Left lung (tissue), 10 donors: ENCODE results near the gene PHLPP1. TPM values are rescaled to one million over a fixed set of nuclear protein-coding genes. Genes with fewer than 3 reads are reported as not detected.

Source experiments
- ATAC-seq: fragments of 200-7000 bp; cut with Tn5 transposase; one replicate; pipeline ENCODE4 v1.9.1; 2020; ENCODE audit warnings: moderate library complexity
- DNase-seq, 4 donors: peaks; one replicate each; pipeline ENCODE4 v3.0.0-alpha.2; 2013 to 2020
- H3K27ac ChIP-seq, 2 donors: fragments of 200-600 bp; sonication (generic) in 1 of 2; one replicate each; pipeline versions ENCODE4 v1.5.0 to v1.8.0; 2020 to 2021
- H3K27me3 ChIP-seq, 2 donors: fragments of 200-600 bp; sonication (generic) in 1 of 2; one replicate each; pipeline versions ENCODE4 v1.5.0 to v1.8.0; 2020 to 2021
- H3K36me3 ChIP-seq, 2 donors: fragments of 200-600 bp; sonication (generic) in 1 of 2; one replicate each; pipeline versions ENCODE4 v1.5.0 to v1.8.0; 2020 to 2021
- H3K4me1 ChIP-seq, 2 donors: fragments of 200-600 bp; one replicate each; pipeline ENCODE4 v1.8.0; 2021
- H3K4me3 ChIP-seq, 2 donors: fragments of 200-600 bp; sonication (generic) in 1 of 2; one replicate each; pipeline versions ENCODE4 v1.5.0 to v1.8.0; 2020 to 2021; ENCODE audit warnings: mild to moderate bottlenecking in 1 of 2
- H3K9me3 ChIP-seq, 2 donors: fragments of 200-600 bp; sonication (generic) in 1 of 2; one replicate each; pipeline versions ENCODE4 v1.5.0 to v1.8.0; 2020 to 2021
- intact Hi-C, 2 donors: fragments of 100-400 bp; cut with DNase I; formaldehyde crosslinking; loops; one replicate each; pipeline versions ENCODE4 v1.11.2 to v1.14.2; 2022
- polyA plus RNA-seq, 6 donors: library from polyadenylated mRNA; unstranded; fragments of 120-200 nt; gene quantifications; one replicate each; pipeline ENCODE4 v1.2.1, GENCODE V29; 2013; ENCODE audit not compliant: insufficient read length in 6 of 6
- total RNA-seq, 2 donors: library from RNA; stranded (reverse); fragmentation: NEBNext Ultra II Directional; extraction: Animal tissue kit (Norgen Biotek cat#: 25700); gene quantifications; one replicate each; pipeline ENCODE4 v1.2.1, GENCODE V29; 2021
- TF ChIP-seq, protein P1 (sequence below), 2 donors: fragments of 200-600 bp; sonication (generic) in 1 of 2; IDR thresholded peaks; one replicate each; pipeline versions ENCODE4 v1.5.0 to v1.8.0; 2021; ENCODE audit warnings: antibody characterized with exemption in 2 of 2
- donor health status: DM: no; HTN: yes; CAD: no.
- donor health status: DM: no; HTN: no; CAD: no.

Gene PHLPP1
- total and polyA plus RNA-seq, 8 donors = 7.0 to 13.1 (median 11.0) TPM

DNA sequence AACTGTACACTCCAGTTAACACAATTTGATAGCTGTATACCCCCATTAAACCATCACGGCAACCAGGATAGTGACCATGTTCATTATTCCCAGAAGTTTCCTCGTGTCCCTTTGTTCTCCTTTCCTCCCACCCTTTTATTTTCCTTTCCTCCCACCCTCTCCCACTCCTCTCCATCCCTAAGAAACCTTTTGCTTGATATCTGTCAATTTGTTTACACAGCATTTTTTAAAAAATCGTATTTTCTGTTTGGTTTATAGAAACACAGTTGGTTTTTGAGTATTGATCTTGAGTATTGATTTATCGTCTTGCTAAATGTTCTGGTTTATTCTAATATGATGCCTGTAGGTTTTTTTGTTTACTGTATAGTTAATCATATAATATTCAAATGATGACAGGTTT lies 119.4 kb downstream of the PHLPP1 start:
- Histone ChIP-seq H3K36me3 (peaks cover 0 to 10% of the 10 kb centered on the region in 2 donors), H3K27ac (no peak overlapping the region), H3K9me3 (no peaks in the 10 kb centered on the region), H3K4me3 (no peak overlapping the region), H3K27me3 (no peaks in the 10 kb centered on the region), H3K4me1 (no peaks in the 10 kb centered on the region)
- TF ChIP-seq, protein P1, sequence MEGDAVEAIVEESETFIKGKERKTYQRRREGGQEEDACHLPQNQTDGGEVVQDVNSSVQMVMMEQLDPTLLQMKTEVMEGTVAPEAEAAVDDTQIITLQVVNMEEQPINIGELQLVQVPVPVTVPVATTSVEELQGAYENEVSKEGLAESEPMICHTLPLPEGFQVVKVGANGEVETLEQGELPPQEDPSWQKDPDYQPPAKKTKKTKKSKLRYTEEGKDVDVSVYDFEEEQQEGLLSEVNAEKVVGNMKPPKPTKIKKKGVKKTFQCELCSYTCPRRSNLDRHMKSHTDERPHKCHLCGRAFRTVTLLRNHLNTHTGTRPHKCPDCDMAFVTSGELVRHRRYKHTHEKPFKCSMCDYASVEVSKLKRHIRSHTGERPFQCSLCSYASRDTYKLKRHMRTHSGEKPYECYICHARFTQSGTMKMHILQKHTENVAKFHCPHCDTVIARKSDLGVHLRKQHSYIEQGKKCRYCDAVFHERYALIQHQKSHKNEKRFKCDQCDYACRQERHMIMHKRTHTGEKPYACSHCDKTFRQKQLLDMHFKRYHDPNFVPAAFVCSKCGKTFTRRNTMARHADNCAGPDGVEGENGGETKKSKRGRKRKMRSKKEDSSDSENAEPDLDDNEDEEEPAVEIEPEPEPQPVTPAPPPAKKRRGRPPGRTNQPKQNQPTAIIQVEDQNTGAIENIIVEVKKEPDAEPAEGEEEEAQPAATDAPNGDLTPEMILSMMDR (IDR thresholded peaks at IDR 0.05) = no peak
- intact Hi-C loops = no loop called here
- DNase-seq (no peak), ATAC-seq (no peak)

DNA sequence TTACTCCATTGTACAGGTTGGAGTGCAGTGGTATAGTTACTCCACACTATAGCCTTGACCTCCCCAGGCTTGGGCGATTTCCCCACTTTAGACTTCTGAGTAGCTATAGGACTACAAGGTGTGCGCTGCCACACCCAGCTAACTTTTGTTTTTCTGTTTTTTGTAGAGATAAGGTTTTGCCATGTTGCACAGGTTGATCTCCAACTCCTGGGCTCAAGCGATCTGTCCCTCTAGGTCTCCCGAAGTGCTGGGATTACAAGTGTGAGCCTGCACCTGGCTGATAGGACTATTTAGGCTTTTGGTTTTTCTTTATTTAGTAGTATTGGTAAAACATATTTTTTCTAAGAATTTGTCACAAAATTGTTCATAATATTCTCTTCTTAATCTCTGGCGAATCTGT lies 121.7 kb downstream of the PHLPP1 start:
- DNase-seq (no peak), ATAC-seq (no peak)
- Histone ChIP-seq H3K9me3 (no peaks in the 10 kb centered on the region), H3K27ac (no peak overlapping the region), H3K4me1 (no peaks in the 10 kb centered on the region), H3K4me3 (no peak overlapping the region), H3K36me3 (no peaks in the 10 kb centered on the region), H3K27me3 (no peaks in the 10 kb centered on the region)
- TF ChIP-seq, protein P1 (IDR thresholded peaks at IDR 0.05) = no peak
- intact Hi-C loops = no loop called here

DNA sequence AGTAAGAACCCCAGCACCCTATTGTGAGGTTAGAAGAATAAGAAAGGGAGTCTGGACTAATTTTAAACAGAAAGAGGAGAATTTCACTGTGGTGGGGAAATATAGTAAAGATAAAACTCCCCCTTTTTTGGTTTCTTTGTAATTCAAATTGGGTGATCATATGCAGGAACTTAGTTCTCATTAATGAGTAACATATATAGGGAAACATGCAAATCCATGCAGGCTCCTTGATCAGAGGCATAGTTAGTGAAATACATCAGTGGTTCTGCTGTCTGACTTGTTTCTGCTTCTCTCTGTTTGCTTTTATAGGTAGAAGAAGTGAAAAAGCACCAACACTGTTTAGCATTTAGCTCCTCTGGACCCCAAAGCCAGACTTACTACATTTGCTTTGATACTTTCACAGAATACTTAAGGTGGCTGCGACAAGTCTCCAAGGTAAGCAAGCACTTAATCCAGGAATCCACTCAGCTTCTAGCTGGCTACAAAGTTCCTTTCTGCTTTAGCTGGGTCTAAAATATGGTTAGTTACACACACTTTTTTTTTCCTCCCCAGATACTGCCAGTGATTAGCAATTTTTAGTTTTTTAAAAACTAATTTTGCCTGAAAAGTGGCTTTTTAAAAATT lies 123.2 kb downstream of the PHLPP1 start:
- Histone ChIP-seq H3K9me3 (no peaks in the 10 kb centered on the region), H3K27me3 (no peaks in the 10 kb centered on the region), H3K27ac (no peak overlapping the region), H3K4me3 (no peak overlapping the region), H3K4me1 (no peaks in the 10 kb centered on the region), H3K36me3 (no peaks in the 10 kb centered on the region)
- ATAC-seq (peak; percentile 66), DNase-seq (peak in 1 of 4 donors; percentile 40)
- TF ChIP-seq, protein P1 (IDR thresholded peaks at IDR 0.05) = no peak
- intact Hi-C loops = no loop called here

DNA sequence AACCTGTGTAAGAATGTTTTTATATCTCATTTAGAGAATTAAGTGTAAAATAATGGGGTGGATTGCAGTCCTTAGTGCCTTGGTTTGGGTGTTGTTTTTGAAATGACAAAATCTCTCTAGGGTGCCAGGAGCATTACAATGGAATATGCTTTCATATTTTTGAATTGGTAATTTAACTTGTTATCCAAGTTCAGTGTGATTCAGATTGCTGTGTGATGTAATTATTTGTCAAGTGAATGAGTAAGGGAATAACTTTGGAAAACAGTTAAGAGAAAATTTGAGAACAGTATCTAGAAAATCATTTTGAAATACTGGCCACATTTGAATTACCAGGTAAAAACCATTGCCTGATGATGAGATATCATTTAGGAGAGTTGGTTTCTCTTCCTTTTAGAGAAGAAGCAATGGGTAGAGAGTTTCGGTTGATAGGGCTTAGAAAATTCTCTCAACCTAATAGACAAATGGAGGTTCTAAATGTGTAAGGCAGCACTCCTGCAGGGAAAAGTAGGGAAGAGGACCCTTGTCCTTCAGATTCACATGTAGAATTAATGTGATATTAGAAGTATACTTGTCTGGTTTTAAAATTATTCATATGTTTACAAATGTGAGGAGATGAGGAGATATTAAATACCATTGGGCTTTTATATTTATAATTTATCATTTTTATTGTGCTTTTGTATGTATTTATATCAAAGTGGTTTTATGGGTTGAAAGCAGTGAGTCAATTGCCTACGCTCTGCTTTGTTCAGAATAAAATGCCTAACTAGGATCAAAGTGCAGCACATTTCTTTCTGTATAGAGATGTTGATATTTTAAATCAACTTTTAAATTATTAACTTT lies 124.8 kb downstream of the PHLPP1 start:
- ATAC-seq (no peak), DNase-seq (no peak)
- TF ChIP-seq, protein P1 (IDR thresholded peaks at IDR 0.05) = no peak
- no peaks in the 10 kb centered on the region for H3K9me3 ChIP-seq
- intact Hi-C loops = no loop called here
- no peaks in the 10 kb centered on the region for H3K27me3 ChIP-seq
- no peaks in the 10 kb centered on the region for H3K4me1 ChIP-seq
- H3K36me3 ChIP-seq = no peaks in the 10 kb centered on the region
- H3K27ac ChIP-seq = no peak overlapping the region
- H3K4me3 ChIP-seq = no peak overlapping the region

DNA sequence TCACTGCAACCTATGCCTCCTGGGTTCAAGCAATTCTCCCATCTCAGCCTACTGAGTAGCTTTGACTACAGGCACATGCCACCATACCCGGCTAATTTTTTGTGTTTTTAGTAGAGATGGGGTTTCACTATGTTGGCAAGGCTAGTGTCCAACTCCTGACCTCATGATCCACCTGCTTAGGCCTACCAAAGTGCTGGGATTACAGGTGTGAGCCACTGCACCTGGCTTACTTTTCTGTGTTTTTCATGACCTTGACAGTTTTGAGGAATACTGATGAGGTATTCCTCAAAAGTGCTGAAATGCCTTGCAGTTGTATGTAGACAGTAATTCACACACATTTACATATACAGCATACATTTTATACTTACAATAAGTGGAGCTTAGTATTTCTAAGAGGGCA lies 126.1 kb downstream of the PHLPP1 start:
- Histone ChIP-seq H3K9me3 (no peaks in the 10 kb centered on the region), H3K36me3 (no peaks in the 10 kb centered on the region), H3K4me3 (no peak overlapping the region), H3K27ac (no peak overlapping the region), H3K27me3 (no peaks in the 10 kb centered on the region), H3K4me1 (no peaks in the 10 kb centered on the region)
- no peak for ATAC-seq
- TF ChIP-seq, protein P1 (IDR thresholded peaks at IDR 0.05) = no peak
- no peak for DNase-seq
- intact Hi-C loops = no loop called here
